OCI-LY3 (cell line): ENCODE results near the gene RIBC1.

Source experiments
- CTCF ChIP-seq: fragments of 200-600, 300-600 bp; sonication (generic); IDR thresholded peaks from 2 replicates; pipeline ENCODE4 v1.5.1; 2014; ENCODE audit warnings: antibody characterized with exemption, low read length, low read depth
- EZH2phosphoT487 ChIP-seq: fragments of 200-600 bp; shearing (Covaris generic); IDR thresholded peaks from 2 replicates; pipeline ENCODE4 v1.6.1; 2018; ENCODE audit warnings: antibody characterized with exemption, mixed run types, low read depth

GRCh38 chrX:53442322-53442631 lies 19.6 kb downstream of the RIBC1 start:
- TF ChIP-seq EZH2phosphoT487, result no peak
- TF ChIP-seq CTCF, result no peak
